Panc1 (cell line): Measurements from ENCODE around the gene KHDRBS2. TPM values are rescaled to one million over a fixed set of nuclear protein-coding genes. Genes with fewer than 3 reads are reported as not detected.

Experiments used
- ATAC-seq: fragments of 200-7000 bp; cut with Tn5 transposase; 2 replicates; pipeline ENCODE4 v1.9.1; 2020; ENCODE audit warnings: mild to moderate bottlenecking, moderate library complexity
- BruUV-seq: library from RNA; stranded (reverse); fragments of 400-500 nt; replicated peaks from 2 replicates; lab custom pipeline; 2021; lab: Mats Ljungman, UMichigan
- CTCF ChIA-PET: fragments of 300-600 bp; sonication (Branson Sonifier 250); formaldehyde crosslinking; loops from one replicate; lab custom pipeline; 2022; ENCODE audit warnings: antibody characterized with exemption; lab: Charles Lee
- POLR2A ChIA-PET: fragments of 300-600 bp; sonication (Branson Sonifier 250); formaldehyde crosslinking; loops from one replicate; lab custom pipeline; 2022; ENCODE audit warnings: antibody characterized with exemption; lab: Charles Lee
- DNase-seq: peaks from one replicate; pipeline ENCODE4 v3.0.0-alpha.2; 2010; ENCODE audit warnings: low read depth, low spot score
- H3K27ac ChIP-seq: 2 replicates; pipeline ENCODE4 v1.5.1; 2011; ENCODE audit warnings: mild to moderate bottlenecking, low read length, inconsistent platforms
- H3K27me3 ChIP-seq: fragments of 200-500 bp; sonication (Bioruptor generic); 2 replicates; pipeline ENCODE4 v1.6.0; 2014; ENCODE audit warnings: low read length, inconsistent platforms; ENCODE audit not compliant: control insufficient read depth, insufficient read depth
- H3K36me3 ChIP-seq: fragments of 200-500 bp; sonication (Bioruptor generic); 2 replicates; pipeline ENCODE4 v1.5.1; 2014; ENCODE audit warnings: inconsistent platforms, mild to moderate bottlenecking, low read length, moderate library complexity; ENCODE audit not compliant: control insufficient read depth, insufficient read depth
- H3K4me1 ChIP-seq: 2 replicates; pipeline ENCODE4 v1.5.1; 2011; ENCODE audit warnings: inconsistent platforms, mild to moderate bottlenecking, low read length, moderate library complexity; ENCODE audit not compliant: control insufficient read depth, insufficient read depth
- H3K4me3 ChIP-seq, 2 experiments: 2 replicates each; pipeline ENCODE4 v1.5.1; 2011 to 2012; ENCODE audit warnings: low read depth in 2 of 2, low read length in 2 of 2, mild to moderate bottlenecking in 2 of 2, inconsistent platforms in 1 of 2, moderate library complexity in 1 of 2
- H3K9me3 ChIP-seq: fragments of 200-500 bp; sonication (Bioruptor generic); 2 replicates; pipeline ENCODE4 v1.5.1; 2014; ENCODE audit warnings: low read depth, mild to moderate bottlenecking, inconsistent platforms, low read length, moderate library complexity; ENCODE audit not compliant: control insufficient read depth, insufficient read depth
- POLR2AphosphoS5 ChIP-seq: IDR thresholded peaks from 2 replicates; pipeline ENCODE4 v1.6.1; 2012; ENCODE audit warnings: mild to moderate bottlenecking, low read depth, low read length, moderate library complexity
- SIN3A ChIP-seq: IDR thresholded peaks from 2 replicates; pipeline ENCODE4 v1.6.1; 2012; ENCODE audit warnings: low read depth, mild to moderate bottlenecking, low read length, moderate library complexity, borderline replicate concordance; ENCODE audit not compliant: insufficient read depth
- TCF7L2 ChIP-seq: IDR thresholded peaks from 2 replicates; pipeline ENCODE4 v1.6.1; 2011; ENCODE audit warnings: mild to moderate bottlenecking, low read depth, low read length, inconsistent platforms
- in situ Hi-C: cut with HindIII; loops from 2 replicates; pipeline ENCODE4 v1.10.0; 2016; ENCODE audit warnings: low sequenced_read_pairs, low pct_unique_long_range_greater_than_20kb
- intact Hi-C: fragments of 100-400 bp; cut with micrococcal nuclease; formaldehyde crosslinking; loops from one replicate; pipeline ENCODE4 v1.10.0; 2022; ENCODE audit not compliant: unreplicated experiment
- total RNA-seq: library from RNA; stranded (reverse); gene quantifications from one replicate; pipeline ENCODE4 v1.2.1, GENCODE V29; 2021; ENCODE audit not compliant: unreplicated experiment
- TF ChIP-seq, protein P1 (sequence below), 2 experiments: IDR thresholded peaks; 2 replicates each; pipeline ENCODE4 v1.6.1; 2011 to 2012; ENCODE audit warnings: low read depth in 2 of 2, control low read depth in 1 of 2, low read length in 1 of 2, mild to moderate bottlenecking in 1 of 2, moderate library complexity in 1 of 2; ENCODE audit not compliant: insufficient read depth in 1 of 2
- TF ChIP-seq, protein P2 (sequence below): fragments of 450-650 bp; IDR thresholded peaks from 2 replicates; pipeline ENCODE4 v1.5.1; 2017; ENCODE audit warnings: mild to moderate bottlenecking

Gene KHDRBS2
- total RNA-seq, 1 experiment from 2014 or later = not detected

GRCh38 chr6:62192593-62192992 is 93.4 kb downstream of the KHDRBS2 start:
- ATAC-seq = no peak
- Histone ChIP-seq H3K4me3 (no peak overlapping the region), H3K36me3 (no peaks in the 10 kb centered on the region), H3K27ac (no peak overlapping the region), H3K9me3 (peaks cover 3% of the 10 kb centered on the region; the same call in 1 of the 2 replicates), H3K27me3 (no peaks in the 10 kb centered on the region), H3K4me1 (no peaks in the 10 kb centered on the region)
- in situ Hi-C loops (no loop called here), intact Hi-C loops (no loop called here)
- BruUV-seq = no TSS peak
- ChIA-PET CTCF (no interaction called here), POLR2A (no interaction called here)
- no peak for TF ChIP-seq SIN3A
- TF ChIP-seq, protein P1, sequence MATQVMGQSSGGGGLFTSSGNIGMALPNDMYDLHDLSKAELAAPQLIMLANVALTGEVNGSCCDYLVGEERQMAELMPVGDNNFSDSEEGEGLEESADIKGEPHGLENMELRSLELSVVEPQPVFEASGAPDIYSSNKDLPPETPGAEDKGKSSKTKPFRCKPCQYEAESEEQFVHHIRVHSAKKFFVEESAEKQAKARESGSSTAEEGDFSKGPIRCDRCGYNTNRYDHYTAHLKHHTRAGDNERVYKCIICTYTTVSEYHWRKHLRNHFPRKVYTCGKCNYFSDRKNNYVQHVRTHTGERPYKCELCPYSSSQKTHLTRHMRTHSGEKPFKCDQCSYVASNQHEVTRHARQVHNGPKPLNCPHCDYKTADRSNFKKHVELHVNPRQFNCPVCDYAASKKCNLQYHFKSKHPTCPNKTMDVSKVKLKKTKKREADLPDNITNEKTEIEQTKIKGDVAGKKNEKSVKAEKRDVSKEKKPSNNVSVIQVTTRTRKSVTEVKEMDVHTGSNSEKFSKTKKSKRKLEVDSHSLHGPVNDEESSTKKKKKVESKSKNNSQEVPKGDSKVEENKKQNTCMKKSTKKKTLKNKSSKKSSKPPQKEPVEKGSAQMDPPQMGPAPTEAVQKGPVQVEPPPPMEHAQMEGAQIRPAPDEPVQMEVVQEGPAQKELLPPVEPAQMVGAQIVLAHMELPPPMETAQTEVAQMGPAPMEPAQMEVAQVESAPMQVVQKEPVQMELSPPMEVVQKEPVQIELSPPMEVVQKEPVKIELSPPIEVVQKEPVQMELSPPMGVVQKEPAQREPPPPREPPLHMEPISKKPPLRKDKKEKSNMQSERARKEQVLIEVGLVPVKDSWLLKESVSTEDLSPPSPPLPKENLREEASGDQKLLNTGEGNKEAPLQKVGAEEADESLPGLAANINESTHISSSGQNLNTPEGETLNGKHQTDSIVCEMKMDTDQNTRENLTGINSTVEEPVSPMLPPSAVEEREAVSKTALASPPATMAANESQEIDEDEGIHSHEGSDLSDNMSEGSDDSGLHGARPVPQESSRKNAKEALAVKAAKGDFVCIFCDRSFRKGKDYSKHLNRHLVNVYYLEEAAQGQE (IDR thresholded peaks at IDR 0.05; ENCODE audit: insufficient read depth in 1 of 2, low read depth in 2 of 2, low read length in 1 of 2) = no peak
- no peak for DNase-seq

GRCh38 chr6:62175195-62175594 is 110.8 kb downstream of the KHDRBS2 start:
- no peak for TF ChIP-seq TCF7L2
- TF ChIP-seq, protein P1 (IDR thresholded peaks at IDR 0.05; ENCODE audit: insufficient read depth in 1 of 2, low read depth in 2 of 2, low read length in 1 of 2) = no peak
- no peak for TF ChIP-seq SIN3A
- no peak for TF ChIP-seq POLR2AphosphoS5
- TF ChIP-seq, protein P2, sequence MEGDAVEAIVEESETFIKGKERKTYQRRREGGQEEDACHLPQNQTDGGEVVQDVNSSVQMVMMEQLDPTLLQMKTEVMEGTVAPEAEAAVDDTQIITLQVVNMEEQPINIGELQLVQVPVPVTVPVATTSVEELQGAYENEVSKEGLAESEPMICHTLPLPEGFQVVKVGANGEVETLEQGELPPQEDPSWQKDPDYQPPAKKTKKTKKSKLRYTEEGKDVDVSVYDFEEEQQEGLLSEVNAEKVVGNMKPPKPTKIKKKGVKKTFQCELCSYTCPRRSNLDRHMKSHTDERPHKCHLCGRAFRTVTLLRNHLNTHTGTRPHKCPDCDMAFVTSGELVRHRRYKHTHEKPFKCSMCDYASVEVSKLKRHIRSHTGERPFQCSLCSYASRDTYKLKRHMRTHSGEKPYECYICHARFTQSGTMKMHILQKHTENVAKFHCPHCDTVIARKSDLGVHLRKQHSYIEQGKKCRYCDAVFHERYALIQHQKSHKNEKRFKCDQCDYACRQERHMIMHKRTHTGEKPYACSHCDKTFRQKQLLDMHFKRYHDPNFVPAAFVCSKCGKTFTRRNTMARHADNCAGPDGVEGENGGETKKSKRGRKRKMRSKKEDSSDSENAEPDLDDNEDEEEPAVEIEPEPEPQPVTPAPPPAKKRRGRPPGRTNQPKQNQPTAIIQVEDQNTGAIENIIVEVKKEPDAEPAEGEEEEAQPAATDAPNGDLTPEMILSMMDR = no peak

More at GRCh38 chr6:62175195-62175594, 110.8 kb downstream of the KHDRBS2 start:
- in situ Hi-C loops (no loop called here), intact Hi-C loops (no loop called here)
- H3K36me3 ChIP-seq = no peaks in the 10 kb centered on the region
- H3K27me3 ChIP-seq = no peaks in the 10 kb centered on the region
- ChIA-PET POLR2A (no interaction called here), CTCF (no interaction called here)
- no peak overlapping the region for H3K4me3 ChIP-seq
- no peak overlapping the region for H3K27ac ChIP-seq
- H3K4me1 ChIP-seq = no peaks in the 10 kb centered on the region
- H3K9me3 ChIP-seq = no peaks in the 10 kb centered on the region
- DNase-seq (no peak), ATAC-seq (no peak)
- no TSS peak for BruUV-seq
